Astrocyte of the spinal cord (primary cell): ENCODE data around the gene KIAA0513.

ENCODE experiments used
- DNase-seq: peaks from one replicate; pipeline ENCODE4 v3.0.0; 2011; ENCODE audit warnings: low read depth, low spot score
- H3K4me3 ChIP-seq: 2 replicates; pipeline ENCODE4 v1.5.1; 2011; ENCODE audit warnings: low read depth, mild to moderate bottlenecking, low read length, moderate library complexity
- CTCF ChIP-seq: IDR thresholded peaks from 2 replicates; pipeline ENCODE4 v1.5.1; 2012; ENCODE audit warnings: low read depth, mild to moderate bottlenecking, low read length, inconsistent platforms
- in situ Hi-C: cut with HindIII; loops from 2 replicates; pipeline ENCODE4 v1.10.0; 2017; ENCODE audit warnings: low sequenced_read_pairs

Gene KIAA0513

GRCh38 chr16:85098565-85098964 lies 71.0 kb downstream of the KIAA0513 start:
- in situ Hi-C loops = no loop called here
- no peak for TF ChIP-seq CTCF

DNA sequence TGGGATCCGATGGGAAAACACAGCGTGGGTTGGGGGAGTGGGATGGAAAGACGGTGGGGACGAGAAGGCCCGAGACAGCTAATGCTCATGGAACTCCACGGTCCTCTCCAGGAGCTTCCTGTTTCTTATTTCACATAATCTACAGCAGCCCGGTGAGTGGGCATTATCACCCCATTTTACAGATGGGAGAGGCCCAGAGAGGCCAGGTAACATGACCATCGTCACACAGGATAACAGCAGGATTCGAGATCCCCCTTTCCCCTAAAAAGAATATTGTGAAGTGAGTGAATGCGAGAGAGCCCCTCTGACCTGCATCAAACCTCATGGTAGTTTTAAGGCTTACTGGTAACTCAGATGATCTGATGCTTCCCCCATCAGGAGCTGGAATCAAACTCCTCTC lies 72.7 kb downstream of the KIAA0513 start:
- TF ChIP-seq CTCF = no peak
- in situ Hi-C loops = no loop called here
- no peak overlapping the region for H3K4me3 ChIP-seq
- no peak for DNase-seq

More at GRCh38 chr16:85098565-85098964, 71.0 kb downstream of the KIAA0513 start:
- no peak for DNase-seq
- H3K4me3 ChIP-seq = no peak overlapping the region

- in situ Hi-C loops = no loop called here
- no peak for TF ChIP-seq CTCF
- H3K4me3 ChIP-seq = no peak overlapping the region
- DNase-seq = no peak
These were observed 74.5 kb downstream of the KIAA0513 start for GRCh38 chr16:85101956-85102630.

DNA sequence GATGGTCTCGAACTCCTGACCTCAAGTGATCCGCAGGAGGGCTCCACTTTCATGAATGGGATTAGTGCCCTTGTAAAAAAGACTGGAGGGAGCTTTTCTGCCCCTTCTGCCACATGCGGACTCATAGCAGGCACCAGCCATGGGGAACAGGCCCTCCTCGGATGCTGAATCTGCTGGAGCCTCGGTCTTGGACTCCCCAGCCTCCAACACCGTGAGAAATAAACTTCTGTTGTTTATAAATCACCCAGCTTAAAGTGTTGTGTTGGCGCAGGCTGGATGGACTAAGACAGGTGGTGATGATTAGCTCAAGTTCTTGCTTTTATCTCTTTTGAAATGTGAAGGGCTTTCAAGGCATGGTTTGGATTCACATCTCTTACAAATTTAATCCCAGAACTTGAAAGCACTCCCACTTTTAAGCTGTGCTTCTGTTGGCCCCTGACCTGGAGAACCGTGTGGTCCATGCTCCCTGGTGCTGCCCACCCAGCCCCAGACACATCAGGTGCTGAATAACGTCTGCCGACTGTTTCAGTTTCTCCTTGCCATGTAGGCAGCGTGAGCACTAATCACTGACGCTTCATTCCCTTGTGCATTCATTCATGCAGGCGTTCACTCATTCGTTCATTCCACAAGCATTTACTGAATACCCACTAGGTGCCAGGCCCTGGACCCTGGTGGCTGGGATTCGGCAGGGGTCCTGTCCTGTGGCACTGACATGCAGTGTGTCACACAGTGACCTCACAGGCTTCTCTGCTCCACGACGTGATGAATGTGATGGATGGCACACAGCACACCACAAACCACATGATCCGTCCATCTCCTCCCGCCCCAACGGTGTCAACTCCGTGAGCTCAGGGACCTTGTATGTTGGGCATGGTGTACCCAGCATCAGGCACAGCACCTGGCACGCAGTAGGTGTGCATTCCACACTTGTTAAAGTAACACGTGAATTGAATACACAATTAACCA lies 75.8 kb downstream of the KIAA0513 start:
- DNase-seq = no peak
- in situ Hi-C loops = no loop called here
- H3K4me3 ChIP-seq = no peak overlapping the region
- TF ChIP-seq CTCF = no peak

DNA sequence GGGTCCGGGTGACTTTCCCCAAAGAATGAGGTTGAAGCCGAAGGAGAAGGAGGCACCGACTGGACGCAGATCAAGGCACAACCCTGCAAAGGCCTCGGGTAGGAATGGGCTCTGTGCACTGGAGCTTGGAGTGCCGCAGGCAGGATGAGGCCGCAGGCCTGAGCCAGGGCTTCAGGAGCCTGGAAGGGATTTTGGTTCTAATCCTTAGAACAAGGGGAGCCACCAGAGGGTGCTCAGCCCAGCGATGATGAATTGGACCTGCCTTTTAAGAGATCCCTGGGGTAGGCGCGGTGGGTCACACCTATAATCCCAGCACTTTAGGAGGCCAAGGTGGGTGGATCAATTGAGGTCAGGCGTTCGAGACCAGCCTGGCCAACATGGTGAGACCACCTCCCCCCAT lies 76.6 kb downstream of the KIAA0513 start:
- H3K4me3 ChIP-seq = no peak overlapping the region
- DNase-seq = no peak
- TF ChIP-seq CTCF = no peak
- in situ Hi-C loops = no loop called here

- H3K4me3 ChIP-seq = no peak overlapping the region
- in situ Hi-C loops = no loop called here
- TF ChIP-seq CTCF = no peak
- DNase-seq = no peak
These were observed 77.3 kb downstream of the KIAA0513 start for GRCh38 chr16:85104821-85105391.
